Spinal cord (tissue), 10 donors: ENCODE data around the gene SBNO1. TPM values are rescaled to one million over a fixed set of nuclear protein-coding genes. Genes with fewer than 3 reads are reported as not detected.
"Not testable (repeated sequence)": the region's sequence is repeated elsewhere in the genome, so short reads cannot be mapped to it uniquely, and the experiment has no call there.

ENCODE experiments used
- DNase-seq, 6 donors: peaks; one replicate each; pipeline versions ENCODE4 v3.0.0 to v3.0.0-alpha.2; 2013 to 2015; ENCODE audit warnings: low spot score in 6 of 6, low read depth in 4 of 6
- H3K27ac ChIP-seq: one replicate; pipeline ENCODE4 v1.5.1; 2013; ENCODE audit warnings: low read depth, low read length, control low read depth
- H3K27me3 ChIP-seq: one replicate; pipeline ENCODE4 v1.6.1; 2013; ENCODE audit warnings: low read length; ENCODE audit not compliant: control insufficient read depth, insufficient read depth
- H3K36me3 ChIP-seq: one replicate; pipeline ENCODE4 v1.6.1; 2013; ENCODE audit warnings: low read length; ENCODE audit not compliant: control insufficient read depth, insufficient read depth
- H3K4me1 ChIP-seq: one replicate; pipeline ENCODE4 v1.6.1; 2013; ENCODE audit warnings: low read length; ENCODE audit not compliant: control insufficient read depth, insufficient read depth
- H3K4me3 ChIP-seq: one replicate; pipeline ENCODE4 v1.5.1; 2013; ENCODE audit warnings: low read depth, low read length, control low read depth
- H3K9me3 ChIP-seq: one replicate; pipeline ENCODE4 v1.6.1; 2013; ENCODE audit warnings: low read length; ENCODE audit not compliant: control insufficient read depth, insufficient read depth
- WGBS: methylation state at CpG from one replicate; pipeline ENCODE4 v1.1.5; 2013; ENCODE audit warnings: missing lambda C conversion rate; ENCODE audit not compliant: insufficient coverage; 5-methylcytosine and 5-hydroxymethylcytosine counted together
- polyA plus RNA-seq, 2 donors: library from polyadenylated mRNA; unstranded; fragments of 120-200 nt; gene quantifications; one replicate each; pipeline ENCODE4 v1.2.1, GENCODE V29; 2013; ENCODE audit not compliant: insufficient read length in 2 of 2
- total RNA-seq, 2 donors: library from RNA; depleted of rRNA in 1 of 2; stranded (reverse); fragments of 120-200 nt in 1 of 2; fragments of >200 nt in 1 of 2; gene quantifications; one replicate each; pipeline versions ENCODE4 v1.2.3 to v1.2.4, GENCODE V29; 2013 to 2014
- donor health status: healthy.

Gene SBNO1
- total and polyA plus RNA-seq, 4 donors, result 15.0 to 28.0 (median 23.4) TPM

DNA sequence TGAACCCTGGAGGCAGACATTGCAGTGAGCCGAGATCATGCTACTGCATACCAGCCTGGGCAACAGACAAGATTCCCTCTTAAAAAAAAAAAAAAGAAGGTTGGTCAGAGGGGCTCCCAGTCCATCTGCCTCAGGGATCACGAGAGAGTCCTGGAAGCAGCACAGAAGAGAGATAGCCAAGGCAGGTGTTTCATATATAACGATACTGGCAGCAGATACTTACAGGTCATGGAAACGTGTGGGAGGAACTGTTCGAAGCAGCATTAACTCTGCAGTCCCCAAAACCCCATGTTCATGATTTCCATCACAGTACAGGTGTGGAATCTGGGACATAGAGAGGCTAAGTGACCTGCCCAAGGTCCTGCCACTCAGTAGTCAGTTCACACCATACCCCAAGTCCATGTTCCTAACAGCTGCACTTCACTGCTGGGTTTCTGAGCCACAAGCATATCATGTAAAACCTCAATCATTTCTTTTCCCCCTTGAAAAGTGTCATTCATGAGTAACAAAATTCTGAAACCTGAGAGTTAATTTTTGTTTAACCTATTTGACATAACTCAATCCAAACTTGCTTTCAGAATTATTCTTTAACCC lies 109.7 kb downstream of the SBNO1 start:
- Histone ChIP-seq H3K27ac (peak overlapping the region; percentile 60), H3K27me3 (no peaks in the 10 kb centered on the region), H3K36me3 (peaks cover 58% of the 10 kb centered on the region), H3K4me1 (peaks cover 42% of the 10 kb centered on the region), H3K9me3 (no peaks in the 10 kb centered on the region), H3K4me3 (no peak overlapping the region)
- WGBS, result 54% methylated on average over 3 of the region's 5 CpGs
- DNase-seq, result no peak

DNA sequence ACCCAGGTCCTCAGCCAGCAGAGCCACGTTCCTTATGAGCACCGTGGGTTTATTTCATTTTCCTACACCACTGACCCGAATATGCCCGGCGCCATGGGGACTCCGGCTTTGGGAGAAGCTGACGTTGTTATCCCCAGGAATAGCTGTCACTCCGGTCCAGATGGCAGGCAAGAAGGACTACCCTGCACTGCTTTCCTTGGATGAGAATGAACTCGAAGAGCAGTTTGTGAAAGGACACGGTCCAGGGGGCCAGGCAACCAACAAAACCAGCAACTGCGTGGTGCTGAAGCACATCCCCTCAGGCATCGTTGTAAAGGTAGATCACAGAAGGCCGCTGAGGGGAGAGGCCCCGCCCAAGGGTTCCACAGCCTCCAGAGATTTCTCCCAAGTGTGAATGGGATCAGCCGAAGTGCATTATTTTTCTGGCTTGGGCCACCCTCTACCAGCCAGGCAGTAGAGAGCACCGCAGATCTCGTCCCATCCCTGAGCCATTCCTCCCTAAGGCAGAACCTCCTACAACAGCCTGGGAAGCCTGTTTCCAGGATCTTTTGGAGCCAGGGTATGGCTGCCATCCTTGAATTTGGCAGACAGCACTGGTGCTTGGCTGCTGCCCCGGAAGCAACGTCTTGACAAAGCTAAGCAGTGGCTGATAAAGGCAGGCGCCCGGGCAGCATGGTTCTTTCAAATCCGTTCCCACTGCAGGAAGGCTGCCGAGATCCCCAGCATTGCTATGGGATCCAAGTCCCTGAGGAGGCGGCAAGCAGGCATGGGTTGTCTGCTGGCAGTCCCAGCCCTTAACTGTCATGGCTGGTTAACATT lies 110.8 kb downstream of the SBNO1 start:
- peaks cover 61% of the 10 kb centered on the region for H3K36me3 ChIP-seq
- H3K4me3 ChIP-seq, result no peak overlapping the region
- H3K9me3 ChIP-seq, result no peaks in the 10 kb centered on the region
- WGBS, result 41% methylated on average over 24 of the region's 24 CpGs
- DNase-seq, result peak in 2 of 6 donors; percentile 80 to 97
- peaks cover 42% of the 10 kb centered on the region for H3K4me1 ChIP-seq
- H3K27ac ChIP-seq, result peak overlapping the region; percentile 60
- H3K27me3 ChIP-seq, result no peaks in the 10 kb centered on the region

DNA sequence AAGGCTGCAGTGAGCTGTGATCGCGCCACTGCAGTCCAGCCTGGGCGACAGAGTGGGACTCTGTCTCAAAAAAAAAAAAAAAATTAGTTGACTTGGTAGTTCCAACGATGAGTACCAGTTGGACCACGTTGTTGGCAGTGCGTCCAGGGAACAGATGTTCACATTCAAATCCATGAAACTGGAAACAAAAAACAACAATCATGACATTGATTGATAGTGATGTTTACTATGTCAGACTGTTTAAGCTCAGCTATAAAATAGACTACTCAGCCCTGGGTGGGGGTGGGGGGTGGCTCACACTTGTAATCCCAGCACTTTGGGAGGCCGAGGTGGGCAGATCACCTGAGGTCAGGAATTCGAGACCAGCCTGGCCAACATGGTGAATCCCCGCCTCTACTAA lies 112.3 kb downstream of the SBNO1 start:
- WGBS, result no CpG with 5 or more reads among the region's 9 CpGs
- peak in 1 of 6 donors; percentile 69 for DNase-seq
- H3K4me3 ChIP-seq, H3K27ac ChIP-seq, H3K27me3 ChIP-seq, H3K9me3 ChIP-seq: not testable (repeated sequence)
- Histone ChIP-seq H3K36me3 (peaks cover 49% of the 10 kb centered on the region), H3K4me1 (peaks cover 42% of the 10 kb centered on the region)

DNA sequence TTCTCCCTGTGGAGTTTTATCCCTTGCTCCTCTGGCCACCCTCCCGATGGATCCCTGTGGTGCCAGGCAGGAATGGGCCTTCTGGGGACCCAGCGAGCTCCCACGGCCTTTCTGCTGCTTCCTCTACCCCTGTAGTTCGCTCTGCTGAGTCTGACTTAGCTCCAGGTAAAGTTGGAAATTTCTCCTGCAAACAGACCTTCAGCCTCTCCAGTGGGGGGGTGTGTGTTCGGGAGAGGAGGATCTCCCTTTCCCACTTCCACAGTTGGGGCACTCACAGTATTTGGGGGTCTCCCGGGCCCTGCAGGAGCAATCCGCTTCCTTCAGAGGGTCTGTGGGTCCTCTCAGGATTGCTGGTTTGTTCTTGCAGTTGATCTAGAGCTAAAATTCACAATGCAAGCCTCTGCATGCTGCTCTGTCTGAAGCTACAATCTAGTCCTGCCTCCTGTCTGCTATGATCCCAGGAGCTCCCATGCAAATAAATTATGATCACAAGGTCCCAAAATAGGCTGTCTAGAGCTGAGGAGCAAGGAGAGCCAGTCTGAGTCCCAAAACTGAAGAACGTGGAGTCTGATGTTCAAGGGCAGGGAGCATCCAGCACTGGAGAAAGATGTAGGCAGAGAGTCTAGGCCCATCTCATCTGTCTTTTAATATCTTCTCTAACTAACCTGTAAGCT lies 113.1 kb downstream of the SBNO1 start:
- Histone ChIP-seq H3K9me3 (no peaks in the 10 kb centered on the region), H3K27ac (no peak overlapping the region), H3K4me3 (no peak overlapping the region), H3K4me1 (peaks cover 42% of the 10 kb centered on the region), H3K36me3 (peaks cover 43% of the 10 kb centered on the region), H3K27me3 (no peaks in the 10 kb centered on the region)
- 92% methylated on average over 7 of the region's 8 CpGs for WGBS
- no peak for DNase-seq

DNA sequence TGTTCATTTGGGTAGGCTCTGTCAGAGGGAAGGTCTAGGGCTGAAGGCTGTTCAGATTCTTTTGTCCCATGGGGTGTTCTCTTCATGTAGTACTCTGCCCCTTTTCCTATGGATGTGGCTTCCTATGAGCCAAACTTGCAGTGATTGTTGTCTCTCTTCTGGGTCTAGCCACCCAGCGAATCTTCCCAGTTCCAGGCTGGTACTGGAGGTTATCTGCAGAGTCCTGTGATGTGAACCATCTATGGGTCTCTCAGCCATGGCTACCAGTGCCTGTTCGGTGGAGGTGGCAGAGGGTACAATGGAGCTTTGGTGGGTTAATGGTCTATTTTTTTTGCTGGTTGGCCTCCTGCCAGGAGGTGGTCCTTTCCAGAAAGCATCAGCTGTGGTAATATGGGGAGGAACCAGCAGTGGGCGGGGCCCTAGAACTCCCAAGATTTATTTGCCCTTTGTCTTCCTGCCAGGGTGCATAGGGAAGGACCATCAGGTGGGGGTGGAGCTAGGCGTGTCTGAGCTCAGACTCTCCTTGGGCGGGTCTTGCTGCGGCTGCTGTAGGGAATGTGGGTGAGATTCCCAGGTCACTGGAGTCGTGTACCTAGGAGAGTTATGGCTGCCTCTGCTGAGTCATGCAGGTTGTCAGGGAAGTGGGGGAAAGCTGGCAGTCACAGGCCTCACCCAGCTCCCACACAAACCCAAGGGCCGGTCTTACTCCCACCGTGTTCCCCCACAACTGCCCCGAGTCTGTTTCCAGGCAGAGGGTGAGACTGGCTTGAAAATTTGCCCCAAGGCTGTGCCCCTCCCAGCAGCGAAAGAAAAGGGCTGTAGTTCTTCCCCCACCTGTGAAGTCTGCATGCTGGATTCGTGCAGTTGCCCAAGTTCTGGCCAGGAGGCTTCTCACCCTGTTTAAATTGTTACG lies 113.9 kb downstream of the SBNO1 start:
- H3K9me3 ChIP-seq, result no peaks in the 10 kb centered on the region
- no peak overlapping the region for H3K27ac ChIP-seq
- peaks cover 37% of the 10 kb centered on the region for H3K36me3 ChIP-seq
- no peak for DNase-seq
- peaks cover 42% of the 10 kb centered on the region for H3K4me1 ChIP-seq
- WGBS, result 66% methylated on average over 12 of the region's 13 CpGs
- no peaks in the 10 kb centered on the region for H3K27me3 ChIP-seq
- no peak overlapping the region for H3K4me3 ChIP-seq

DNA sequence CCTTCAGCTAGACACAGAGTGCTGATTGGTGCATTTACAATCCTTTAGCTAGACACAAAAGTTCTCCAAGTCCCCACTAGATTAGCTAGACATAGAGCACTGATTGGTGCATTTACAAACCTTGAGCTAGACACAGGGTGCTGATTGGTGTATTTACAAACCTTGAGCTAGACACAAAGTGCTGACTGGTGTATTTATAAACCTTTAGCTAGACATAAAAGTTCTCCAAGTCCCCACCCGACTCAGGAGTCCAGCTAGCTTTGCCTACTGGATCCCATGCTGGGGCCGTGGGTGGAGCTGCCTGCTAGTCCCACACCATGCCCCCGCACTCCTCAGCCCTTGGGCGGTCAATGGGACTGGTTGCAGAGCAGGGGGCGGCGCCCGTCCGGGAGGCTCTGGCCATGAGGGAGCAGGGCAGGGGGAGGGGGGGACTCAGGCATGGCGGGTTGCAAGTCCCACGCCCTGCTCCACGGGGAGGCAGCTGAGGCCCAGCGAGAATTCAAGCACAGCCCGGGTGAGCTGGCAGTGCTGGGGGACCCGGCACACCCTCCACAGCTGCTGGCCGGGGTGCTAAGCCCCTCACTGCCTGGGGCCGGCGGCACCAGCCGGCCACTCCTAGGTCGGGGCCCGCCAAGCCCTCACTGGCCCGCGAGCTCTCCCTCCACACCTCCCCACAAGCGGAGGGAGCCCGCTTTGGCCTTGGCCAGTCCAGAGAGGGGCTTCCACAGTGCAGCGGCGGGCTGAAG lies 115.5 kb downstream of the SBNO1 start:
- not testable (repeated sequence) for H3K9me3 ChIP-seq, H3K27ac ChIP-seq, H3K4me3 ChIP-seq, H3K27me3 ChIP-seq, DNase-seq
- H3K36me3 ChIP-seq, result peaks cover 27% of the 10 kb centered on the region
- H3K4me1 ChIP-seq, result peaks cover 34% of the 10 kb centered on the region
- 97% methylated on average over 21 of the region's 26 CpGs for WGBS

DNA sequence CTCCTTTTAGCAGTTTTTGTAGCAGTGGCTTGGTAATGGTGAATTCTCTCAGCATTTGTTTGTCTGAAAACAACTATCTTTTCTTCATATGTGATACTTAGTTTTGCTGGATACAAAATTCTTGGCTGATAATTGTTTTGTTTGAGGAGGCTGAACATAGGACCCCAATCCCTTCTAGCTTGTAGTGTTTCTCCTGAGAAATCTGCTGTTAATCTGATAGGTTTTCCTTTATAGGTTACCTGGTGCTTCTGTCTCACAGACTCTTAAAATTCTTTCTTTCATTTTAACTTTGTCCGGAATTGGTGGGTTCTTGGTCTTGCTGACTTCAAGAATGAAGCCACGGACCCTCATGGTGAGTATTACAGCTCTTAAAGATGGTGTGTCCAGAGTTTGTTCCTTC lies 116.5 kb downstream of the SBNO1 start:
- H3K4me3 ChIP-seq, result not testable (repeated sequence)

DNA sequence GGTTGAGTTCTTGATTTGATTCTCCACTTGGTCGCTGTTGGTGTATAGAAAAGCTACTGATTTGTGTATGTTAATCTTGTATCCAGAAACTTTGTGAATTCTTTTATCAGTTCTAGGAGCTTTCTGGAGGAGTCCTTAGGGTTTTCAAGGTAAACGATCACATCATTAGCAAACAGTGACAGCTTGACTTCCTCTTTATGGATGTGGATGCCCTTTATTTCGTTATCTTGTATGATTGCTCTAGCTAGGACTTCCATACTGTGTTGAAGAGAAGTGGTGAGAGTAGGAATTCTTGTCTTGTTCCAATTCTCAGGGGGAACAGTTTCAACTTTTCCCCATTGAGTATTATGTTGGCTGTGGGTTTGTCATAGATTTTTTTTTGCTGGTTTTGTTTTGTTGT lies 119.0 kb downstream of the SBNO1 start:
- no peak for DNase-seq
- Histone ChIP-seq H3K4me1 (peaks cover 2% of the 10 kb centered on the region), H3K9me3 (no peaks in the 10 kb centered on the region), H3K36me3 (peaks cover 18% of the 10 kb centered on the region), H3K27me3 (no peaks in the 10 kb centered on the region), H3K4me3 (no peak overlapping the region), H3K27ac (no peak overlapping the region)
- WGBS, result 100% methylated on average over 1 of the region's 3 CpGs

More for the DNA sequence above, 116.5 kb downstream of the SBNO1 start:
- H3K27me3 ChIP-seq, H3K27ac ChIP-seq, H3K9me3 ChIP-seq, DNase-seq: not testable (repeated sequence)
- H3K36me3 ChIP-seq, result peaks cover 26% of the 10 kb centered on the region
- WGBS, result 100% methylated on average over 2 of the region's 2 CpGs
- H3K4me1 ChIP-seq, result peaks cover 24% of the 10 kb centered on the region
